Activated T-helper 1 cell treated with Interleukin-2 at 50 U/mL for 16 hours (primary cell): ENCODE data around the gene FNDC10.
"Not testable (repeated sequence)": the region's sequence is repeated elsewhere in the genome, so short reads cannot be mapped to it uniquely, and the experiment has no call there.

ENCODE experiments used
- DNase-seq: peaks from one replicate; pipeline ENCODE4 v3.0.0-alpha.2; 2020; ENCODE audit warnings: low read depth

The FNDC10 gene

DNA sequence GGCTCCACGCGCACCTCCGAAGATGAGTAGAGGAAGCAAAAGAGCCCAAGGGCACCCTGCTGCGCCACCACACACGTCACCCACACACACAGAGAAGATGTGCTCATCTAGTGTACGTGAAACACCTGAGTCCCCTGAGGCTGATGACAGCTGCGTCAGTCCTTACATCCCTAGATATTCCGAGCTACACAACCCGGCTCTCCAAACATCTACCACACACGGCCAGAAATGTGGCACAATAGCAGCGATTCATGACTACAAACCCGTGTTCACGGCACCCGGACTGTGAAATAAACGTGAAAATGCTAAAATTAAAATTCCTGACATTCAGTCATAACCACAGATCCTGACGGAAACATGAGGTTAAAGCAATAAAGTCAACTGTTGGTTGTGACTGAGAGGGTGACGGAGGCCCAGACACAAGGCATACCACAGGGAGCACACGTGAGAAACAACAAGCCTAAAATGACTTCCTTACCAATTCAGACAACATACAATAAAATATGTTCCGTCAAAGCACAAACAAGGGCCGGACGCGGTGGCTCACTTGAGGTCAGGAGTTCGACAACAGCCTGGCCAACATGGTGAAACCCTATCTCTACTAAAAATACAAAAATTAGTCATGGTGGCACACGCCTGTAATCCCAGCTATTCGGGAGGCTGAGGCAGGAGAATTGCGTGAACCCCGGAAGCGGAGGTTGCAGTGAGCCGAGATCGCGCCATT lies 32.6 kb downstream of the FNDC10 start:
- DNase-seq = no peak

DNA sequence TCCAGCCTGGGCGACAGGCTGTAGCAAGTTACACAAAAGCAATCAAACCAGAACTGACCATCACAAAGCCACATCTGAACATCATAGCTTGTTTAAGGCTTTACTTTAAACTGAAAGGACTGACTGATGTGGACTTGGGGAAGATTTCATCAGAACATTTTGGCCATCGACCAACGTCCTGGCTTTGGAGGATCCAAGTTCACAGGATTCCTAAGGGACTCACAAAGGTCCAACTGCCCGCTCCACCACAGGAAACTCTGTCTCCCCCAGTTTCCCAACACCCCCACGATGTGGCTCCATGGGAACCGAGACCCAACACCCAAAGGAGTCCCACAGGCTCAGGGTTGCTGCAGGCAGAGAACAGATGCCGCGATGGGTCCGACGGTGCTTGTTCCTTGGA lies 34.6 kb downstream of the FNDC10 start:
- no peak for DNase-seq

DNA sequence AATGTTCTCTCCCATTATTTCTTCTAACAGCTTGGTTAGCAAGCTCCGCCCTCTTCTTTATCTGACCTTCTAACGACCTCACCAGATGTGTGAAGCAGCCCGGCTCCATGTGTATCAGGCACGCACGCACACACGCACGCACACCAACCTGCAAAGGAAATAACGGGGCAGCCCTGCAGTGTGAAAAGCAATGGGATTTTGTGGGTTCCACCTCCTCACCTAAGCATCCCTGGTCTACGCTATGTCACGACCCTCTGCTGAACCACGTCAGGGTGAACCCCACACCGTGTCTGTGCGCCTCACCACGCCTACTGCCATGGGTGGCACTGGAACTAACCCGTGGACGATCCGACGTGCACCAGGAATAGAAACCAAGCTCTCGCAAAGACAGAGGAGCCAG lies 35.7 kb downstream of the FNDC10 start:
- no peak for DNase-seq

DNA sequence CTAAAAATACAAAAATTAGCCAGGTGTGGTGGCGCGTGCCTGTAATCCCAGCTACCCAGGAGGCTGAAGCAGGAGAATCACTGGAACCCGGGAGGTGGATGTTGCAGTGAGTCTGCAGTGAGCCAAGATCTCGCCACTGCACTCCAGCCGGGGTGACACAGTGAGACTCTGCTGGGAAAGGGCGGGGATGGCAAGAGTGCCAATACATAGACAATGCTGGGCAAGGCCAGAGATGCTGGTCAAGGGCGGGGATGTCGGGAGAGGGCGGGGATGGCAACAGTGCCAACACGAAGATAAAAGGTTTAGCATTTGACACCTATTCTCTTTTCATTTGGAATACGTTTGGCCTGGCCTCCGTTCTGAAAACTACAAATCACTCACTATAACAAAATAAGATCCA lies 36.2 kb downstream of the FNDC10 start:
- no peak for DNase-seq

DNA sequence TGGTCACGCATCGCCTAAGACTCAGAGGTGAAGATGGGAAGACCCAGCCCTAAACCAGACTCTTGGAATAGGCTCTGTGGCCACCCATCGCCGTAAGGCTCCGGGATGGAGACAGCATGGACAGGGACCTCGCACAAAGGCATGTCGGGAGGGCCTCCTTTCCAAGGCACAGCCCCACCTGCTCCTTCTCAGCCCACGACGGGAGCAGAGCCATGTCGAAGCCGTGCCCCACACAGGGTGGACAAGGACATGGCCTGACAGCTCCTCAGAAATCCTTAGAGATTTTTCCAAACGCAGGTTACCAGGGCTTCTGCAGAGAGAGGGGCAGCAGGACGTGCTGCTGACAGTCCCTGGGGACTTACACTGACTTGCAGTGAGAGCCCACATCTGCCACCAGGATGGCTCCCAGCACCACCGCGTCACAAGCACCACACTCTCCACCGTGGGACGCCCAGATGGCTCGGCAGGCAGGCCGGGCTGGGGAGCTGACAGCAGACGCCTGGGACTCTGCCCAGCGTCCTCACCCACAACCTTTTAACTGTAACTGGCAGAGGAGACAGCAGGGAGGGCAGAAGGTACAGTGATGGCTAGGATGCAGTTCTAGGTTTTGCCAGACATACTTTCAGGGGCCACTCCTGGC lies 37.3 kb downstream of the FNDC10 start:
- no peak for DNase-seq

DNA sequence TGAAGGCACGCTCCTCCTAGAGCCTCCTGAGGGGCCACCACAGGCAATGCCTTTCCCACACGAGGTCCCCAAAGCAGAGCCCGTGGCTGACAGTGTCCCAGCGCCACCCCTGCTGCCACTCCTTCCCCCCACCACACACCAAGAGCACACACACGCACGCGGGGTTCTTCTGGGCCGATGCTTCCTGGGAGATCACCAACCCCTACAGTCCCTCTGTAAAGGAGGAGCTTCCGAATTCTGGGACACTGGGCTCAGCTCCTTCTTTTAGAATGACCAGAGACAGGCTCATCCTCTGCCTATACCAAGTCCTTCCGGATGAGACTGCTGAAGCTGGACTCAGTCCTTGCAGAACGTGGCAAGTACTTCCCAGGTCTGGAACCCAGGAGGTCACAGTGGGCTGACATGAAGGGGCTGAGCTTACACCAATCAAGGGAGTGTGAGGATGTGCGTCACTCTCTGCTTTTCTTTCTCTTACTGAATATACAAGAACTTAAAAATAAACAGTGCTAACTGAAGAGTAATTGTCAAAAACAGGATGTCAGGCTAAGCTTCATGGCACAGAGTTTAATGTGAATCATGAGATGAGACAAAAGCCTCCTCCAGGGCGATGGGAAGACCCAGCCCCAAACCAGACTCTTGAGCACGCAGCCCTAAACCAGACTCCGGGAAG lies 38.0 kb downstream of the FNDC10 start:
- no peak for DNase-seq

DNA sequence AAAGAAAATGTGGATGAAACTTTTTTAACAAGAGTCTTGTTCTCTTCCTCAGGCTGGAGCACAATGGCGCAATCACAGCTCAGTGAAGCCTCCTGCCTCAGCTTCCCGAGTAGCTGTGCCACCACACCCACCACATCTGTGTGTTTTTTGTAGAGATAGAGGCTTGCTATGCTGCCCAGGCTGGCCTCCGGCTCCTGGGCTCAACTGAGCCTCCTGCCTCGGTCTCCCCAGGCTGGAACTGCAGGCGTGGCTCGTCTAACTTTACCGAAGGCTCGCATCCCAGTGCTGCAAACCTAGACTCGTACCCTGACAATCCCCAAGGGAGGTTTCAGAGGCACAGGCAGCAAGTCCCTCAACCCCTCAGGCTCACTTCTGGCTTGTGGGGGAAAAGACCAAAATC lies 39.8 kb downstream of the FNDC10 start:
- DNase-seq = no peak

DNA sequence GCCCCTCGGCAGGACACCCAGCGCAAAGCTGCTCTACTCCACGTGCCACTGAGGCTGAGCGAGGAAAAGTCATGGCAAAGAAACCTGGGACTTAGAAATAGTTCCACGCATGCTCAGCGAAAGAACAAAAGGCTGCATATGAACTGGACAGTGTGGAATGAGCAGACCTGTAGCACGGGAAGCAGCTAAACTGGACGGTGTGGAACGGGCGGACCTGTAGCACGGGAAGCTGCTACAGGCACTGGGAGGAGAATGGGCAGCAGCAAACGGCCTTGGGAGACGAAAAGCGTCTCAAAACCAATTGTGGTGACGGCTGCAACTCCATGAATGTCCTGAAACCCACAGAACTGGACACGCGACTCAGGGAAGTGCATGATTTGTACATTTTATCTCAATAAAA lies 40.9 kb downstream of the FNDC10 start:
- no peak for DNase-seq

DNA sequence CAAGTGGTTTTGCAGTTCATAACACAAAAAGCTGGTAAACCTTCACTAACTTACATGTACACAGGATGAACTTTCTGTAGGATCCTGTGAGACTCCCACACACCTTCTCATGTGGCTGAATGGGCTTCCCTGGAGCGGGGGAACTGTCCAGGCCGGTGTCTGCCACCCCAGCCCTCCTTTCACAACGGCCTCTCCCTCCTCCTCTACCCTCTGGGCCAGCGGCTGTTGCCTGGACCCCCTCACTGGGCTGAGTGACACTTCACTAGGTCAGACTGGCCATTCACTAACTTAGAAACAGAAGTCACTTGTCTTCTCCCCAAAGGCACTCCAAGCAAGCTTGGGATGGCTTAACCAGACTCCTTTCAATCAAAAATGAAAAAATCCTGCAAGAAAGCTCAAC lies 41.3 kb downstream of the FNDC10 start:
- DNase-seq = no peak

DNA sequence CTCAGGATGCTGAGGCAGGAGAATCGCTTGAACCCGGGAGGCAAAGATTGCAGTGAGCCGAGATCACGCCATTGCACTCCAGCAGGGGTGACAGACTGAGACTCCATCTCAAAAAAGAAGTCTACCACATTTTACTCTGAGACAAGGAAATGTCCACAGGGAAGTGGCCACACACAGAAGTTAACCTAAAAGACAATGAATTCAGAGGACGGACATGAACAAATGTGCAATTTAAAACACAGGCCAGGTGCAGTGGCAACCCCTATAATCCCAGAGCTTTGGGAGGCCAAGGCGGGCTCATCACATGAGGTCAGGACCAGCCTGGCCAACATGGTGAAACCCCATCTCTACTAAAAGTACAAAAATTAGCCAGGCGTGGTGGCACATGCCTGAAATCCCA lies 42.2 kb downstream of the FNDC10 start:
- not testable (repeated sequence) for DNase-seq

DNA sequence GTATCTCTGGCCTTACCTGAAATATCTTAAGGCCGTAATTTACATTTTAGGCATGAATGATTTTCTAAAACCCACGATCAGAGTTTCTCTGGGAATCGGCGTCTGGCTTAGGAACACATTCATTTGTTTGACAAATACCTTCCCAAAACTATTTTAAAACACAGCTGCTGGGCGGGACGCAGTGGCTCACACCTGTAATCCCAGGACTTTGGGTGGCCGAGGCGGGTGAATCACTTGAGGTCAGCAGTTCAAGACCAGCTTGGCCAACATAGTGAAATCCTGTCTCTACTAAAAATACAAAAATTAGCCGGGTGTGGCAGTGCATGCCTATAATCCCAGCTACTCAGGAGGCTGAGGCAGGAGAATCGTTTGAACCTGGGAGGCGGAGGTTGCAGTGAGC lies 43.0 kb downstream of the FNDC10 start:
- DNase-seq = not testable (repeated sequence)

DNA sequence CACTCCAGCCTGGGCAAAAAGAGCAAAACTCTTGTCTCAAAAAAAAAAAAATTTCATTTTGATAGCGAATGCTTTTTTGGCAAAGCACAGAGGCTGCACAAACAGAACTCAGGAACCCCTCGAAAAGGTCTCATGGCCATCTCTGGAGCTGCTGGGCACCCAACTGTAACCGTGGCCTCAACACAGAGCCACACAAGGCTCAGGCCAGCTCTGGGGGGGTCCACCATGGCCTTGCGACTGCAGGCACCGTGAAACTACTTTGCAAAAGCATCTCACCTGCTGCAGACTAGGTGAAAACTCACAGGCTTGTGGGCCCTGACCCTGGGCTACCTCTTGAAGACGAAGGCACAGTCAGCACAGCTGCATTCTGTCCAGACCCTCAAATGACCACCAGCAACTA lies 43.4 kb downstream of the FNDC10 start:
- DNase-seq = no peak

DNA sequence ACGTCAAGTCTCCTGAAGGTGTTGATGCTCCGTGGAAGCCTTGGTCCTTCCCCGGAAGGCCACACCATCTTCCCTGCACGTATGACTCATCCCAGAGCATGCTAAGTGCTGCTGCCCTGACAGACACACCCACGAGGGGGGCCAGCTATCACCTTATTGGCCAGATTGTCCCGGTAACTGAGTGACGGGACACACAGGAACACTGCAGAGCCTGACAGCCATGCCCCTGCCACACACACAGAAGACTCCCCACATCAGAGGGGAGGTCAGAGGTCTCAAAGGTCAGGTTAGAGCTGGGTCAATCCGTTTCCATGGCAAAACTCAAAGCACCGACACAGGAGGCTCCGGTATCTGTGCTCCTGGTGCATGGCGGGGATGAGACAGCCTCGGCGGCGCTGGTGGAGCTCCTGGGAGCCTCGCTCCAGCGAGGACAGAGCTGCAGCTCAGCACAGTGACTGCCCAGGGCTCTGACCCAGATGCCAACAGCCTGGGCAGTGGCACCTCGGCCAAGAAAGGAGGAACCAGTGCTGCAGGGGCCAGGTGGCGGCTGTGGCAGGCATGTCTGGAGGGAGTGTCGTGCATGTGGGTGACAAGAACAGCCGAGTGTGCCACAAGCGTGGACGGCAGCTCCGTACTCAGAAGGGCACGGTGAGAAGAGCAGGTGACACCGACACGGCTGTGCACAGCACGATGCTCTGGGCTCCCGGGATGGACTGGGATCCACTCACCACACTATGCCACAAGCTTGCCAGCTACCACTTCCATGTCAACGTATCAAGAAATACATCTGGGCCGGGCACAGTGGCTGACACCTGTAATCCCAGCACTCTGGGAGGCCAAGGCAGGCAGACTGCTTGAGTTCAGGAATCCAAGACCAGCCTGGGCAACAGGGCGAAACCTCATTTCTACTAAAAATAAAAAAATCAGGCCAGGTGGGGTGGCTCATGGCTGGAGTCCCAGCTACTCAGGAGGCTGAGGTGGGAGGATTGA lies 44.7 kb downstream of the FNDC10 start:
- no peak for DNase-seq

DNA sequence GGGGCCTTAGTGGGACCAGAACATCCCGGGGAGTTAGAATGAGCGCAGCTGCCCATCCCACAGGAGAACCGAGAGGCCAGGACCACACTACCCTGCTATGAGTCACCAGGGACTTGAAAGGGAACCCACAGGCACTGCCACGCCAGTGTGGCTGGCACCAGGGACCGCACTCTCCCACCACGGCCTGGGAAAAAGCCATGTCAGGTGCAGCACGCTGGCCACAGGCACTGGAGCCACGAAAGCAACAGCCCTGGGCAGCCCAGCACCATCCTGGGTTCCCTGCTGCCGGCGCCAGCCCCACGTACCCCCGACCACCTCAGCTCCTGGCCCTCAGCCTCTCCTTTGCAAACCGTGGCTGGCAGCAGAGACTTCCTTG lies 45.4 kb downstream of the FNDC10 start:
- no peak for DNase-seq

DNA sequence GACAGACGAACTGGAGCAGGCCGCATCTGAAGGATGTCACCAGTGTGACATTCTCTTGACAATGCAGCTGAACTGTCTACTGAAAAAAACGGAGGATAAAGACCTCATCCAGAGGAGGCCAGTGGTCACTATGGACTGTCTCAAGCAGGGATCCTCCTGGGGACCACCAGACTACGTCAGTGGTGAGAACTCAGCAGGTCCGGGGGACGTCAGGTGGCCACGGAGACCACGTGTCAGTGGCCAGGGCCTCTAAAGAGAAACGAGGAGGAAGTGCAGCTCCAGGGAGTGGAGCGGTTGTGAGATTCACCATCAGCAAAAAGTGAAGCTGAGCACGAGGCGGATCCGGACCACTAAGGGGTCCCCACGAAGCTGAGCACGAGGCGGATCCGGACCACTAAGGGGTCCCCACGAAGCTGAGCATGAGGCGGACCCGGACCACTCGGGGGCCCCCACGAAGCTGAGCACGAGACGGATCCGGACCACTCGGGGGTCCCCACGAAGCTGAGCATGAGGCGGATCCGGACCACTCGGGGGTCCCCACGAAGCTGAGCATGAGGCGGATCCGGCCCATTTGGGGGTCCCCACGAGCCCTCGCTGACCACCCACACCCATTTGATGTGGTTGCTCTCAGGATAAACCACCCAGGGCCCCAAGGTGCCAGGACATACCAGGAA lies 46.0 kb downstream of the FNDC10 start:
- no peak for DNase-seq

DNA sequence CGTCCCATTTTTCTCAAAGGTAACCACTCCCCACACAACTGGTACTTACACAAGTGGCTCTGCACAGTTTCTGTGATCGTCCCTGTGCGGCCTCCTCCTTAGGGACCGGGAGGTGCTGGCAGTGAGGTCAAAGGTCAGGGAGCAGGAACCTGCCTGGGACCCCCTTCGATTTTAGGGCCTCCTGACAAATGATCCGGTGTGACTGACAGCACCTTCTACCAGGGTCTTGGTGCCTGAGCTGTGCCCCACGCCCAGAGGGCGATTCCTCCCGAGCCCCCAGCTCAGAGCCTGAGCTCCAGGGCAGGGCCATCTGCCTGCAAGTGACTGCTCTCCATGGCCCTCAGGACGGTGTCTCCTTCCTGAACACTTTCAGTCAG lies 47.7 kb downstream of the FNDC10 start:
- DNase-seq = no peak

DNA sequence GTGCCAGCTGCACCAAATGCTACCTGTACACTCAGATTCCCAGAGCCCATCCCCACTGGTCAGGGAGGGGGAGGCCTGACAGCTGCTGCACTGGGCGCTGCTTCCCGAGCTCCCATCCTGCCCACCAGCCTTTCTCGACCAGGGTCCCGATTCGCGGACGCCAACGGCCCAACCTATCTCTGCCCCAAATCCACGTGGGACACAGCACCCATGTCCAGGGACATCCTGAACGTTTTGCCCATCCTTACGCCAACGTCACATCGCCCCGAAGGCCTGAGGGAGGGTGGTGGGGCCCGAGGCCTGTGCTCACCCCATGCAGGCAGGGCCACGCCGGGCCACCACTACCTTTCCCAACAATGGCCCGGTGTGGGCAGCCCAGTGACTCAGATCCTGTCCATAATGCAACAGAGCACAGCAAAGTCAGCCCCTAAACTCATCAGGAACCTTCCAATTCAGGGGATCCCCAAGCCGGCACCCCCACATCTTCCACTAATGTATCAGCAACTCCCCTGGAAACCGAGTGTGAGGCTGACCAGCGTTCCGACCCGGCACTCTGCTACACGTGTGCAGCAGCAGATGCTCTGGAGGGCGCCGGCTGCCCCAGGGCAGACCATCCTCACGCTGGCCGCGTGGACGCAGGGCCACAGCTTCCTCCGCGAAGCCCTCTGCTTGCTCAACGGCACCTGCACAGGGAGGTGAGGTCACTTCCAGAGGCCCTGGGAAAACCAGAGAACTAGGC lies 48.2 kb downstream of the FNDC10 start:
- no peak for DNase-seq

DNA sequence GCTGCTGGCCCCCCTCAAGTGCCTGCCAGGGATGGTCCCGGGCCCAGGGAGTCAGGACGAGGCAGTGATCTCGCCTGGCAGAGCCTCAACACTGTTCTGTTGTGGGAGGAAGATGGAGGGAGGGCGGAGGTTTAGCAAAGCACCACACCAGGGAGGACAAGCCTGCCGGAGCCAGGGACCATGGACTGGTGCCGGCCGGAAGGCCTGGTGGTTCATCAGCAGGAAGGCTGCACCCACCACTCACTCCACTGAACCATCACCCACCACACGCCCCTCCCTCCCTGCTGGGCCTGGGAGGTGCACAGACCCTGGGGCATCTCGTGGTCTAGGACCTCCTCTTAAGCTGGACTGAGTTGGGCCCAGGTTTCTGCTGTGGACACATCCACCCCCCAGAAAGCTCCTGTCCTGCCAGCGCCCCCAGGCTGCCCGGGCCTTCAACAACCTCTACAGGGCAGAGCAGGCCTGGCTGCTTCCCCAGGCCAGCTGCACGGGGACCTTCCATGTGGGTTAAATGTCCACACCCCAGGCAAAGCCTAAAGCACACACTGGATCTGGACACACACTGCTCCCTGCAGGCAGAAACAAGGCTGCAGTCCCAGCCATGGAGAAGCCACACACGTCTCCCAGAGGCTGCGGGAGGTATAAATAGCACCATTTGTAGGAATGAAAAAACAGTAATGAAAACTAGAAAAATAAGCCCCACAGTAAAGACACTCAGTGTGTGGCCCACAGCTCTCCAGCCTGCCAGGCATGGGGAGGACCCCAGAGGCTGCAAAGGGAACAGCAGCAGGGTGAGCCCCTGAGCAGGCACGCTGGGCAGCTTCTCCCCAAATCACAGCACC lies 49.1 kb downstream of the FNDC10 start:
- DNase-seq = no peak

DNA sequence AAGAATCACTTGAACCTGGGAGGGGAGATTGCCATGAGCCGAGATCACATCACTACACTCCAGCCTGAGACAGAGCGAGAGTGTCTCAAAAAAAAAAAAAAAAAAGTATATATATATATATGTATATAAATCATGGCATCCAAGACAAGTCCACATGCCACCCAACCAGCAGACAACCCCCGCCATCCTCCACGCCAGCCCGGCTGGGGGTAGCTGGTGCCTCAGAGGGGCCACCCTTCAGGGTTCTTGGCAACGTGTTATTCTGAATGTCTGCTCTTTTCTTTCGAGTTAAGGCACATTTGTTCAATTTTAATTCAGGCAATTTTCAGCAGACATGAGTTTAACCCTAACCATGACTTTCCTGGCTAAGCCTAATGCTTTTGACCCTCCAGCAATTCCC lies 49.8 kb downstream of the FNDC10 start:
- DNase-seq = no peak

DNA sequence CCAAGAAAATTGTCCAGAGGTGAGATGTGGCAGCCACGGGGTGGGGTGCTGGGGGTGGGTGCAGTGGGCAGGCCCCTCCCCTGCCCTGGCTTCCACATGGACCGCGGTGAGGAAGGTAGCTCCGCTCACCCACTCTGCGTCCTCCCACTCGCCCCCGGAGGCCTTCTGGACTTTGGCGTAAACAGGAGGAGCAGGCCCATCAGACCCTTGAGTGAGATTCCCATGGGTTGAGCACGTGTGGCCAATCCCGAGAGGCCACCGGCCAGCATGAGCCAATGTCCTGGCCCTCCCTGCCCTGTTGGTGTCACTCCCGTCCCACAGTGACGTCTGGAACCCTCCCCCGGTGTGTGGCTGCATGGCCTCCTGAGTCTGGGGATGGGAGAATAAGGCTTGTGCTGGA lies 51.3 kb downstream of the FNDC10 start:
- DNase-seq = no peak
